ENCODE data around the gene MEGF10.

DNA sequence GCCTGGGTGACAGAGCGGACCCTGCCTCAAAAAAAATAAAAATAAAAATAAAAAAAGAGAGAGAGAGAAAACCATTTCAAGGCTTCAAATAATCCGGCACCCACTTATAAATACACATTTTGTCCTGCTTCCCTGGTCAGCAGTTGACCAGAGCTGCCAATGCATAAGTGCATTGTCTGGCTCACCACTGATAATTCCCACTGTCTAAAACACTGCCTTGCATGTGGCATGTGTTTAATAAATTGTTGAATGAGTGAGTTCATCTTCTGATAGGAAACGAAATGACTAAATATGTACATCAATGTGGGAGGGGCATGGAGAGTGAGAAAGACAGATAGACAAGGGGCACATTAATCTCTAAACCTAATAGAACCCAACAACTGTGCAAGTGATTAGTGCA, 42.9 kb downstream of the MEGF10 start:
- no peak for TF ChIP-seq POLR2A (IDR thresholded peaks at IDR 0.05)
- TF ChIP-seq, protein P1, sequence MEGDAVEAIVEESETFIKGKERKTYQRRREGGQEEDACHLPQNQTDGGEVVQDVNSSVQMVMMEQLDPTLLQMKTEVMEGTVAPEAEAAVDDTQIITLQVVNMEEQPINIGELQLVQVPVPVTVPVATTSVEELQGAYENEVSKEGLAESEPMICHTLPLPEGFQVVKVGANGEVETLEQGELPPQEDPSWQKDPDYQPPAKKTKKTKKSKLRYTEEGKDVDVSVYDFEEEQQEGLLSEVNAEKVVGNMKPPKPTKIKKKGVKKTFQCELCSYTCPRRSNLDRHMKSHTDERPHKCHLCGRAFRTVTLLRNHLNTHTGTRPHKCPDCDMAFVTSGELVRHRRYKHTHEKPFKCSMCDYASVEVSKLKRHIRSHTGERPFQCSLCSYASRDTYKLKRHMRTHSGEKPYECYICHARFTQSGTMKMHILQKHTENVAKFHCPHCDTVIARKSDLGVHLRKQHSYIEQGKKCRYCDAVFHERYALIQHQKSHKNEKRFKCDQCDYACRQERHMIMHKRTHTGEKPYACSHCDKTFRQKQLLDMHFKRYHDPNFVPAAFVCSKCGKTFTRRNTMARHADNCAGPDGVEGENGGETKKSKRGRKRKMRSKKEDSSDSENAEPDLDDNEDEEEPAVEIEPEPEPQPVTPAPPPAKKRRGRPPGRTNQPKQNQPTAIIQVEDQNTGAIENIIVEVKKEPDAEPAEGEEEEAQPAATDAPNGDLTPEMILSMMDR (IDR thresholded peaks at IDR 0.05): no peak
